Ovary (tissue), 3 donors: ENCODE data around the gene CREB3L1.

Experiments
- EP300 ChIP-seq: sonication (generic); formaldehyde crosslinking; IDR thresholded peaks from one replicate; pipeline ENCODE4 v1.6.1; 2017; ENCODE audit warnings: antibody characterized with exemption
- POLR2A ChIP-seq: fragments of 450-650 bp; IDR thresholded peaks from one replicate; pipeline ENCODE4 v1.6.1; 2017; ENCODE audit warnings: antibody characterized with exemption, mild to moderate bottlenecking, moderate library complexity
- TF ChIP-seq, protein P1 (sequence below), 3 donors: fragments of 450-650 bp in 2 of 3; fragments of 200-600 bp in 1 of 3; IDR thresholded peaks; one replicate each; pipeline versions ENCODE4 v1.5.1 to v1.8.0; 2016 to 2022; ENCODE audit warnings: antibody characterized with exemption in 3 of 3, mild to moderate bottlenecking in 1 of 3
- donor health status: DM: no; HTN: no; CAD: no.

DNA sequence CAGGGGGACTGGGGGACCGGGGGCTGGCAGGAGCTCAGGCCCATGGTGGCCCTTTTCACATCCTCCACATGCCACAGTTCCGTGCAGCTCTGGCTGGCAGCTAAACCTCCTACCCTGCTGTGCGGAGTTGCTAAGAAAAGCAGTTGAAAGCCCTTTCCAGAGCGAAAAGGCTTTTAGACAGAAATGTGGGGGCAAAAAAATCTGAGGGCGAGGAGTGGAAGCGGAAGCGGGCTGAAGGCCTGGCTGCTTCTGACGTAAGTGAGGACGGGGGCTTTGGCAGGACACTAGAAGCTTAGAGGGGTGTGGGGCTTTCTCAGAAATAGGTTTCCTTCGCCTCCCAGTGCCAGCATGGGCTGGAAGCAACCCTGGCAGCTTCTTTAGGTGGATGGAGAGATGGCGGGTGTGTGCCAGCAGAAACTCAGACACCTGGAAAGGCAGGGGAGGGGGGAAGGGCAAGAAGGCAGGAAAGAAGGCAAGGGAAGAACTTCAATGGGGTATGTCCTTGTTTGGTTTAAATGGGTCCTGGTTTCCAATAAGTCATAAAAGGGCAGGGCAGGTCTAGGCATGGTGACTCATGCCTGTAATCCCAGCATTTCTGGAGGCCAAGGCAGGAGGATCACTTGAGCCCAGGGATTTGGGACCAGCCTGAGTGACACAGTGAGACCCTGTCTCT lies 58.6 kb downstream of the CREB3L1 start:
- TF ChIP-seq, protein P1, sequence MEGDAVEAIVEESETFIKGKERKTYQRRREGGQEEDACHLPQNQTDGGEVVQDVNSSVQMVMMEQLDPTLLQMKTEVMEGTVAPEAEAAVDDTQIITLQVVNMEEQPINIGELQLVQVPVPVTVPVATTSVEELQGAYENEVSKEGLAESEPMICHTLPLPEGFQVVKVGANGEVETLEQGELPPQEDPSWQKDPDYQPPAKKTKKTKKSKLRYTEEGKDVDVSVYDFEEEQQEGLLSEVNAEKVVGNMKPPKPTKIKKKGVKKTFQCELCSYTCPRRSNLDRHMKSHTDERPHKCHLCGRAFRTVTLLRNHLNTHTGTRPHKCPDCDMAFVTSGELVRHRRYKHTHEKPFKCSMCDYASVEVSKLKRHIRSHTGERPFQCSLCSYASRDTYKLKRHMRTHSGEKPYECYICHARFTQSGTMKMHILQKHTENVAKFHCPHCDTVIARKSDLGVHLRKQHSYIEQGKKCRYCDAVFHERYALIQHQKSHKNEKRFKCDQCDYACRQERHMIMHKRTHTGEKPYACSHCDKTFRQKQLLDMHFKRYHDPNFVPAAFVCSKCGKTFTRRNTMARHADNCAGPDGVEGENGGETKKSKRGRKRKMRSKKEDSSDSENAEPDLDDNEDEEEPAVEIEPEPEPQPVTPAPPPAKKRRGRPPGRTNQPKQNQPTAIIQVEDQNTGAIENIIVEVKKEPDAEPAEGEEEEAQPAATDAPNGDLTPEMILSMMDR (IDR thresholded peaks at IDR 0.05): no peak
- TF ChIP-seq POLR2A (no peak), EP300 (no peak)
